HepG2 (cell line): Measurements from ENCODE around the gene TNS1. TPM values are rescaled to one million over a fixed set of nuclear protein-coding genes. Genes with fewer than 3 reads are reported as not detected.

Experiments used
- BRCA1 ChIP-seq: sonication (generic); formaldehyde crosslinking; IDR thresholded peaks from 2 replicates; pipeline ENCODE4 v1.4.0; 2020; ENCODE audit warnings: missing genetic modification reagents
- CEBPB ChIP-seq: IDR thresholded peaks from 2 replicates; pipeline ENCODE4 v1.6.1; 2011; ENCODE audit warnings: low read depth, low read length, improper control_type of control experiment, borderline replicate concordance
- CERS6 ChIP-seq: sonication (generic); formaldehyde crosslinking; IDR thresholded peaks from 2 replicates; pipeline ENCODE4 v1.5.0; 2020; ENCODE audit warnings: missing genetic modification reagents
- CSRNP1 ChIP-seq: sonication (generic); formaldehyde crosslinking; IDR thresholded peaks from 2 replicates; pipeline ENCODE4 v1.8.1; 2023; ENCODE audit warnings: mild to moderate bottlenecking, missing genetic modification reagents
- FOXP1 ChIP-seq, 2 experiments: fragments of 450-650 bp in 1 of 2; IDR thresholded peaks; 2 replicates each; pipeline ENCODE4 v1.6.1; 2017 to 2018; ENCODE audit warnings: antibody characterized with exemption in 1 of 2
- GRHL1 ChIP-seq: sonication (generic); formaldehyde crosslinking; conservative IDR thresholded peaks from 2 replicates; pipeline ENCODE4 v1.8.0; 2022; ENCODE audit warnings: missing genetic modification reagents
- HES4 ChIP-seq: sonication (generic); formaldehyde crosslinking; IDR thresholded peaks from 2 replicates; pipeline ENCODE4 v1.9.0; 2021; ENCODE audit warnings: mild to moderate bottlenecking, missing genetic modification reagents, borderline replicate concordance
- HOXD1 ChIP-seq: sonication (generic); formaldehyde crosslinking; IDR thresholded peaks from 2 replicates; pipeline ENCODE4 v1.5.0; 2020; ENCODE audit warnings: missing genetic modification reagents
- ISL2 ChIP-seq: sonication (generic); formaldehyde crosslinking; IDR thresholded peaks from 2 replicates; pipeline ENCODE4 v1.5.0; 2020; ENCODE audit warnings: missing genetic modification reagents
- KDM5B ChIP-seq: sonication (generic); formaldehyde crosslinking; IDR thresholded peaks from 2 replicates; pipeline ENCODE4 v1.4.0; 2020; ENCODE audit warnings: missing genetic modification reagents, mild to moderate bottlenecking, borderline replicate concordance
- MED1 ChIP-seq: sonication (generic); formaldehyde crosslinking; IDR thresholded peaks from 2 replicates; pipeline ENCODE4 v1.4.0; 2020; ENCODE audit warnings: missing genetic modification reagents
- MXD4 ChIP-seq: IDR thresholded peaks from 2 replicates; pipeline ENCODE4 v1.6.1; 2016; ENCODE audit warnings: mild to moderate bottlenecking, missing biosample characterization, missing genetic modification reagents
- ONECUT2 ChIP-seq: sonication (generic); formaldehyde crosslinking; IDR thresholded peaks from 2 replicates; pipeline ENCODE4 v1.4.0; 2020; ENCODE audit warnings: missing genetic modification reagents
- PHF20 ChIP-seq: sonication (generic); formaldehyde crosslinking; IDR thresholded peaks from 2 replicates; pipeline ENCODE4 v1.5.0; 2020; ENCODE audit warnings: mild to moderate bottlenecking, missing genetic modification reagents
- RFXAP ChIP-seq: sonication (generic); formaldehyde crosslinking; IDR thresholded peaks from 2 replicates; pipeline ENCODE4 v1.4.0; 2020; ENCODE audit warnings: missing genetic modification reagents, borderline replicate concordance
- SRY ChIP-seq: sonication (generic); formaldehyde crosslinking; IDR thresholded peaks from 2 replicates; pipeline ENCODE4 v1.8.0; 2022; ENCODE audit warnings: mild to moderate bottlenecking, missing genetic modification reagents
- TSC22D2 ChIP-seq: sonication (generic); formaldehyde crosslinking; IDR thresholded peaks from 2 replicates; pipeline ENCODE4 v1.5.1; 2020; ENCODE audit warnings: missing genetic modification reagents, mild to moderate bottlenecking, borderline replicate concordance
- ZIK1 ChIP-seq: sonication (generic); formaldehyde crosslinking; IDR thresholded peaks from 2 replicates; pipeline ENCODE4 v1.5.0; 2020; ENCODE audit warnings: mild to moderate bottlenecking, low read depth, missing genetic modification reagents, borderline replicate concordance
- ZNF10 ChIP-seq: sonication (generic); formaldehyde crosslinking; IDR thresholded peaks from 2 replicates; pipeline ENCODE4 v1.4.0; 2020; ENCODE audit warnings: mild to moderate bottlenecking, low read depth, missing genetic modification reagents, borderline replicate concordance
- ZNF264 ChIP-seq: sonication (generic); formaldehyde crosslinking; IDR thresholded peaks from 2 replicates; pipeline ENCODE4 v1.4.0; 2020; ENCODE audit warnings: missing genetic modification reagents
- ZNF337 ChIP-seq: sonication (generic); formaldehyde crosslinking; IDR thresholded peaks from 2 replicates; pipeline ENCODE4 v1.5.1; 2020; ENCODE audit warnings: missing genetic modification reagents, low read depth, mild to moderate bottlenecking, borderline replicate concordance
- ZNF564 ChIP-seq: sonication (generic); formaldehyde crosslinking; IDR thresholded peaks from 2 replicates; pipeline ENCODE4 v1.8.1; 2023; ENCODE audit warnings: mild to moderate bottlenecking, missing genetic modification reagents
- ZNF597 ChIP-seq: sonication (generic); formaldehyde crosslinking; IDR thresholded peaks from 2 replicates; pipeline ENCODE4 v1.5.0; 2020; ENCODE audit warnings: missing genetic modification reagents
- ZSCAN9 ChIP-seq: IDR thresholded peaks from 2 replicates; pipeline ENCODE4 v1.6.1; 2016; ENCODE audit warnings: borderline replicate concordance
- polyA plus RNA-seq, 8 experiments: library from polyadenylated mRNA; depleted of rRNA in 3 of 8; stranded (reverse) in 7 of 8; unstranded in 1 of 8; fragments of >200 nt; fragmentation: Illumina TruSeq in 4 of 8; extraction: Trizol in 4 of 8; gene quantifications; 2 replicates each; pipeline versions ENCODE4 v1.2.1 to v1.2.3, GENCODE V29; 2011 to 2016; ENCODE audit warnings: low read depth in 4 of 8, missing spikeins in 1 of 8, mixed read lengths in 1 of 8; ENCODE audit not compliant: insufficient read depth in 1 of 8
- total RNA-seq, 5 experiments: library from RNA; depleted of rRNA; stranded (reverse); fragments of >200 nt; fragmentation: Illumina TruSeq; extraction: Trizol; gene quantifications; 2 replicates each; pipeline ENCODE4 v1.2.3, GENCODE V29; 2016; ENCODE audit warnings: low read depth in 1 of 5

The TNS1 gene
- total and polyA plus RNA-seq, 2 of the 13 experiments (the other 11 are each of a cell fraction or from before 2014, with no cell fraction given) = 1.9 to 118 TPM

GRCh38 chr2:217900010-217900779 is 102.6 kb downstream of the TNS1 start (continued):
- TF ChIP-seq ONECUT2 (CRISPR knock-in tag) (no peak), CERS6 (peak; percentile 69; the same call in 1 of the 2 replicates), MED1 (peak; percentile 66), ZNF564 (CRISPR knock-in tag) (no peak), PHF20 (CRISPR knock-in tag) (peak; percentile 17; the same call in 1 of the 2 replicates), ZSCAN9 (0 out of 2 replicates have a peak, but pooled peaks have one; percentile 3), CSRNP1 (CRISPR knock-in tag) (no peak), ZNF597 (CRISPR knock-in tag) (no peak), RFXAP (0 out of 2 replicates have a peak, but pooled peaks have one; percentile 56), CEBPB (peak; percentile 29; the same call in 1 of the 2 replicates), FOXP1 (IDR thresholded peaks at IDR 0.05) (no peak), FOXP1 (CRISPR knock-in tag; IDR thresholded peaks at IDR 0.05) (peak; percentile 5; the same call in 1 of the 2 replicates), BRCA1 (CRISPR knock-in tag) (peak; percentile 67; the same call in 1 of the 2 replicates), GRHL1 (CRISPR knock-in tag) (no peak), KDM5B (no peak; the same call in none of the 2 replicates), ZIK1 (CRISPR knock-in tag) (peak; percentile 40; the same call in 1 of the 2 replicates), SRY (CRISPR knock-in tag) (no peak), ZNF264 (peak; percentile 56; the same call in 1 of the 2 replicates), TSC22D2 (no peak), MXD4 (0 out of 2 replicates have a peak, but pooled peaks have one; percentile 16), ZNF10 (no peak), ISL2 (CRISPR knock-in tag) (peak; percentile 57; the same call in 1 of the 2 replicates), HES4 (CRISPR knock-in tag) (peak; percentile 55; the same call in 1 of the 2 replicates), ZNF337 (CRISPR knock-in tag) (peak; percentile 53; the same call in 1 of the 2 replicates), HOXD1 (CRISPR knock-in tag) (0 out of 2 replicates have a peak, but pooled peaks have one; percentile 21)
